Progenitor cell of endocrine pancreas (in vitro differentiated cells): ENCODE results near the gene CCL24. TPM values are rescaled to one million over a fixed set of nuclear protein-coding genes. Genes with fewer than 3 reads are reported as not detected.
"Not testable (repeated sequence)": the region's sequence is repeated elsewhere in the genome, so short reads cannot be mapped to it uniquely, and the experiment has no call there.

Source experiments
- DNase-seq: peaks from one replicate; pipeline ENCODE4 v3.0.0; 2021; ENCODE audit warnings: low spot score; ENCODE audit not compliant: unreplicated experiment
- H3K27ac Mint-ChIP-seq: 2 replicates; pipeline ENCODE4 v1.8.0; 2021; ENCODE audit warnings: mild to moderate bottlenecking, moderate library complexity, mixed read lengths
- H3K27me3 Mint-ChIP-seq: 2 replicates; pipeline ENCODE4 v1.8.0; 2021; ENCODE audit warnings: mixed read lengths
- H3K36me3 Mint-ChIP-seq: 2 replicates; pipeline ENCODE4 v1.8.0; 2022; ENCODE audit warnings: mixed read lengths; ENCODE audit not compliant: insufficient read depth
- H3K4me1 Mint-ChIP-seq: 2 replicates; pipeline ENCODE4 v1.8.0; 2021; ENCODE audit warnings: low read depth, mixed read lengths
- H3K4me3 Mint-ChIP-seq: 2 replicates; pipeline ENCODE4 v1.8.0; 2021; ENCODE audit warnings: low read depth, mild to moderate bottlenecking, moderate library complexity, mixed read lengths
- H3K9me3 Mint-ChIP-seq: 2 replicates; pipeline ENCODE4 v1.8.0; 2021; ENCODE audit warnings: low read depth, mixed read lengths
- CTCF ChIP-seq: fragments of 200-600 bp; sonication (generic); IDR thresholded peaks from one replicate; pipeline ENCODE4 v1.5.0; 2021; ENCODE audit warnings: antibody characterized with exemption, mild to moderate bottlenecking; ENCODE audit not compliant: unreplicated experiment
- total RNA-seq: library from RNA; stranded (reverse); gene quantifications from 2 replicates; pipeline ENCODE4 v1.2.1, GENCODE V29; 2021

CCL24 gene
- total RNA-seq, 1 donor from 2014 or later: not detected

- Mint-ChIP-seq H3K4me1 (peaks cover 5% of the 10 kb centered on the region), H3K27me3 (peaks cover 6% of the 10 kb centered on the region), H3K4me3 (no peak overlapping the region), H3K27ac (no peak overlapping the region), H3K36me3 (no peaks in the 10 kb centered on the region), H3K9me3 (no peaks in the 10 kb centered on the region)
- DNase-seq: no peak
- TF ChIP-seq CTCF: no peak
Measured at GRCh38 chr7:75793676-75794075, 19.9 kb downstream of the CCL24 start.

- H3K27ac Mint-ChIP-seq, H3K9me3 Mint-ChIP-seq, H3K4me3 Mint-ChIP-seq, DNase-seq, H3K27me3 Mint-ChIP-seq, H3K36me3 Mint-ChIP-seq, H3K4me1 Mint-ChIP-seq: not testable (repeated sequence)
Measured at GRCh38 chr7:75792567-75792966, 21.0 kb downstream of the CCL24 start.

- H3K4me1 Mint-ChIP-seq: no peaks in the 10 kb centered on the region
- TF ChIP-seq CTCF: no peak
- no peaks in the 10 kb centered on the region for H3K36me3 Mint-ChIP-seq
- H3K27me3 Mint-ChIP-seq: peaks cover 2% of the 10 kb centered on the region
- no peak overlapping the region for H3K4me3 Mint-ChIP-seq
- no peak for DNase-seq
- no peaks in the 10 kb centered on the region for H3K9me3 Mint-ChIP-seq
- no peak overlapping the region for H3K27ac Mint-ChIP-seq
Measured at GRCh38 chr7:75789361-75789924, 24.2 kb downstream of the CCL24 start.

- not testable (repeated sequence) for DNase-seq, H3K4me3 Mint-ChIP-seq, H3K27me3 Mint-ChIP-seq, H3K27ac Mint-ChIP-seq, H3K9me3 Mint-ChIP-seq, H3K4me1 Mint-ChIP-seq, H3K36me3 Mint-ChIP-seq
Measured at GRCh38 chr7:75788154-75788847, 25.3 kb downstream of the CCL24 start.

- H3K4me3 Mint-ChIP-seq, H3K27ac Mint-ChIP-seq: not testable (repeated sequence)
Measured at GRCh38 chr7:75783058-75783457, 30.5 kb downstream of the CCL24 start.

GRCh38 chr7:75780647-75781273 is 32.8 kb downstream of the CCL24 start:
- Mint-ChIP-seq H3K27me3 (peaks cover 24% of the 10 kb centered on the region), H3K27ac (peak overlapping the region; percentile 29), H3K4me1 (peaks cover 13% of the 10 kb centered on the region)
- H3K9me3 Mint-ChIP-seq, H3K4me3 Mint-ChIP-seq, DNase-seq, H3K36me3 Mint-ChIP-seq: not testable (repeated sequence)

More at GRCh38 chr7:75783058-75783457, 30.5 kb downstream of the CCL24 start:
- not testable (repeated sequence) for DNase-seq, H3K9me3 Mint-ChIP-seq, H3K36me3 Mint-ChIP-seq
- Mint-ChIP-seq H3K4me1 (peaks cover 13% of the 10 kb centered on the region), H3K27me3 (peaks cover 24% of the 10 kb centered on the region)

GRCh38 chr7:75779516-75779915 is 34.1 kb downstream of the CCL24 start:
- H3K36me3 Mint-ChIP-seq, H3K4me3 Mint-ChIP-seq, DNase-seq, H3K9me3 Mint-ChIP-seq: not testable (repeated sequence)
- H3K27ac Mint-ChIP-seq: peak overlapping the region; percentile 0
- peaks cover 24% of the 10 kb centered on the region for H3K27me3 Mint-ChIP-seq
- H3K4me1 Mint-ChIP-seq: peaks cover 13% of the 10 kb centered on the region

- not testable (repeated sequence) for H3K4me3 Mint-ChIP-seq, H3K9me3 Mint-ChIP-seq, DNase-seq, H3K36me3 Mint-ChIP-seq
- peak overlapping the region; percentile 0 for H3K27ac Mint-ChIP-seq
- peaks cover 24% of the 10 kb centered on the region for H3K27me3 Mint-ChIP-seq
- peaks cover 13% of the 10 kb centered on the region for H3K4me1 Mint-ChIP-seq
Measured at GRCh38 chr7:75779035-75779434, 34.6 kb downstream of the CCL24 start.
